GM12878 (cell line): Measurements from ENCODE around the gene MT1B. TPM values are rescaled to one million over a fixed set of nuclear protein-coding genes. Genes with fewer than 3 reads are reported as not detected.

Source experiments
- ATAC-seq: fragments of 200-7000 bp; cut with Tn5 transposase; 3 replicates; pipeline ENCODE4 v1.9.1; 2020; ENCODE audit warnings: mild to moderate bottlenecking, moderate library complexity
- BruUV-seq: library from RNA; stranded (reverse); fragments of 400-500 nt; replicated peaks from 2 replicates; lab custom pipeline; 2021; lab: Mats Ljungman, UMichigan
- CTCF ChIA-PET: fragments of 300-600 bp; sonication (Branson Sonifier 250); formaldehyde crosslinking; extraction: SDS; loops from one replicate; lab custom pipeline; 2021; ENCODE audit warnings: inconsistent platforms; lab: Yijun Ruan, JAX
- POLR2A ChIA-PET: fragments of 350-600 bp; formaldehyde crosslinking; extraction: SDS; loops from one replicate; lab custom pipeline; 2021; ENCODE audit warnings: inconsistent platforms; lab: Charles Lee
- RAD21 ChIA-PET: fragments of 300-600 bp; sonication (Branson Sonifier 250); formaldehyde crosslinking; loops from one replicate; lab custom pipeline; 2023; ENCODE audit warnings: antibody characterized with exemption; ENCODE audit not compliant: unreplicated experiment; lab: Charles Lee
- SMC1A ChIA-PET: fragments of 300-600 bp; sonication (Branson Sonifier 250); formaldehyde crosslinking; loops from one replicate; lab custom pipeline; 2023; ENCODE audit not compliant: unreplicated experiment, uncharacterized antibody; lab: Charles Lee
- DNase-seq: peaks from one replicate; pipeline ENCODE4 v3.0.0-alpha.2; 2011; ENCODE audit warnings: low read depth, low spot score
- FAIRE-seq: peaks from 3 replicates; lab custom pipeline; 2011; peaks lifted over from hg19 to GRCh38; lab: Jason Lieb, UNC
- H2AFZ ChIP-seq: 2 replicates; pipeline ENCODE4 v1.6.0; 2011; ENCODE audit warnings: low read depth, low read length, control low read depth; ENCODE audit not compliant: control insufficient read depth
- H3K27ac ChIP-seq: 2 replicates; pipeline ENCODE4 v1.5.1; 2011; ENCODE audit warnings: control low read depth; ENCODE audit not compliant: control insufficient read depth, insufficient read depth
- H3K27me3 ChIP-seq, 2 experiments: replicated peaks in 1 of 2; 2 replicates each; pipeline versions ENCODE4 v1.6.0 to v1.6.1; 2011; ENCODE audit warnings: low read length in 1 of 2; ENCODE audit not compliant: control insufficient read depth in 2 of 2, insufficient read depth in 2 of 2
- H3K36me3 ChIP-seq, 2 experiments: 2 replicates each; pipeline ENCODE4 v1.5.1; 2011; ENCODE audit warnings: low read length in 1 of 2; ENCODE audit not compliant: control insufficient read depth in 2 of 2, insufficient read depth in 2 of 2
- H3K4me1 ChIP-seq: 2 replicates; pipeline ENCODE4 v1.6.1; 2011; ENCODE audit warnings: mild to moderate bottlenecking, low read length, moderate library complexity, mixed read lengths; ENCODE audit not compliant: control insufficient read depth, insufficient read depth
- H3K4me2 ChIP-seq: 2 replicates; pipeline ENCODE4 v1.6.0; 2011; ENCODE audit warnings: control low read depth; ENCODE audit not compliant: control insufficient read depth, insufficient read depth
- H3K4me3 ChIP-seq: fragments of 200-600 bp; sonication (generic); 2 replicates; pipeline ENCODE4 v1.5.1; 2016
- H3K79me2 ChIP-seq: 2 replicates; pipeline ENCODE4 v1.6.0; 2011; ENCODE audit warnings: low read length; ENCODE audit not compliant: control insufficient read depth, insufficient read depth
- H3K9ac ChIP-seq: 2 replicates; pipeline ENCODE4 v1.8.0; 2011; ENCODE audit warnings: low read length, control low read depth, mixed read lengths; ENCODE audit not compliant: control insufficient read depth, insufficient read depth
- H3K9me3 ChIP-seq: replicated peaks from 3 replicates; pipeline ENCODE4 v1.5.1; 2011; ENCODE audit warnings: mild to moderate bottlenecking, low read length; ENCODE audit not compliant: control insufficient read depth, insufficient read depth
- H4K20me1 ChIP-seq: 2 replicates; pipeline ENCODE4 v1.6.0; 2011; ENCODE audit not compliant: control insufficient read depth, insufficient read depth
- SMARCA5 ChIP-seq: fragments of 450-650 bp; IDR thresholded peaks from 2 replicates; pipeline ENCODE4 v1.6.1; 2017; ENCODE audit warnings: mild to moderate bottlenecking
- SUZ12 ChIP-seq: fragments of 200-600 bp; sonication (generic); IDR thresholded peaks from one replicate; pipeline ENCODE4 v1.6.1; 2018; ENCODE audit warnings: antibody characterized with exemption, mild to moderate bottlenecking; ENCODE audit not compliant: unreplicated experiment
- TCF3 ChIP-seq: IDR thresholded peaks from 2 replicates; pipeline ENCODE4 v1.6.1; 2012; ENCODE audit warnings: low read depth, mild to moderate bottlenecking, low read length, borderline replicate concordance; ENCODE audit not compliant: insufficient read depth
- ZNF217 ChIP-seq: fragments of 450-650 bp; IDR thresholded peaks from 2 replicates; pipeline ENCODE4 v1.6.1; 2017; ENCODE audit warnings: antibody characterized with exemption, mild to moderate bottlenecking
- WGBS: methylation state at CpG from one replicate; pipeline ENCODE4 v1.1.6; 2016; ENCODE audit warnings: low lambda C conversion rate; ENCODE audit not compliant: insufficient replicate concordance, insufficient coverage; ENCODE audit errors: missing lambda C conversion rate; 5-methylcytosine and 5-hydroxymethylcytosine counted together
- in situ Hi-C: fragments of 300-500 bp; cut with MboI; formaldehyde crosslinking; loops from 9 replicates; pipeline ENCODE4 v1.14.3; 2018; ENCODE audit warnings: mixed read lengths
- intact Hi-C: fragments of 100-400 bp; cut with micrococcal nuclease; formaldehyde crosslinking; loops from one replicate; pipeline ENCODE4 v1.14.2; 2022; ENCODE audit not compliant: unreplicated experiment
- polyA plus RNA-seq, 11 experiments: library from polyadenylated mRNA; depleted of rRNA in 4 of 11; unstranded in 6 of 11; stranded (reverse) in 5 of 11; fragments of >200 nt; fragmentation: Nextera tagmentation in 4 of 11; fragmentation: Illumina TruSeq in 1 of 11; extraction: Ambion mirVana in 4 of 11; extraction: Trizol in 1 of 11; gene quantifications; 1 replicate in 1 of 11; 2 replicates in 10 of 11; pipeline versions ENCODE4 v1.2.1 to v1.2.3, GENCODE V29; 2011 to 2016; ENCODE audit warnings: inconsistent platforms in 2 of 11, missing spikeins in 2 of 11, low read depth in 1 of 11
- total RNA-seq, 4 experiments: library from RNA; depleted of rRNA in 3 of 4; stranded (reverse); fragments of >200 nt in 3 of 4; fragmentation: Illumina TruSeq in 1 of 4; extraction: Trizol in 1 of 4; gene quantifications; 2 replicates each; pipeline versions ENCODE4 v1.2.1 to v1.2.3, GENCODE V29; 2013 to 2021
- TF ChIP-seq, protein P1 (sequence below): fragments of 450-650 bp; IDR thresholded peaks from 2 replicates; pipeline ENCODE4 v1.6.1; 2017; ENCODE audit warnings: mild to moderate bottlenecking
- TF ChIP-seq, protein P2 (sequence below): fragments of 450-650 bp; IDR thresholded peaks from 2 replicates; pipeline ENCODE4 v1.6.1; 2017; ENCODE audit warnings: borderline replicate concordance

MT1B gene
- total and polyA plus RNA-seq, 10 of the 15 experiments (the other 5 are each of a cell fraction or from before 2014, with no cell fraction given): not detected

DNA sequence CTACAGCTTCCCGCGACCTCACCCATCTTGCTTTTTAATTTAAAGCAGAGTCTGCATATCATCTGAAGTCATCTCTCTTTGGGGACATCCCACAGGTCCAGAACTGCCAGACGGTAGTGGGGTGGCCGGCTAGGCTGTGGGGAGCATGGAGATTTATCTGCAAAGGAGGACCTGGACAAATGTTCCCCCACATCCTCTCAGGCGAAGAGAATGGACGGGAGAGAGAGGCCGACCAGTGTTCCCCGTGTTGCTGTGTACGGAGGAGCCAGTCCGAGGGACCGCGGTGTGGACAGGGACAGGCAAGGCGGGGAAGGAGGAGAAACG lies 19.9 kb upstream of the MT1B start:
- Histone ChIP-seq H3K9ac (no peak overlapping the region), H3K9me3 (no peaks in the 10 kb centered on the region), H4K20me1 (no peaks in the 10 kb centered on the region), H3K27ac (no peak overlapping the region), H3K4me1 (peaks cover 15% of the 10 kb centered on the region), H3K4me2 (no peak overlapping the region; the same call in 1 of the 2 replicates), H3K27me3 (peaks cover 14 to 24% of the 10 kb centered on the region in 2 experiments), H3K4me3 (no peak overlapping the region), H3K79me2 (no peaks in the 10 kb centered on the region), H3K36me3 (no peaks in the 10 kb centered on the region), H2AFZ (no peak overlapping the region)
- TF ChIP-seq, protein P1, sequence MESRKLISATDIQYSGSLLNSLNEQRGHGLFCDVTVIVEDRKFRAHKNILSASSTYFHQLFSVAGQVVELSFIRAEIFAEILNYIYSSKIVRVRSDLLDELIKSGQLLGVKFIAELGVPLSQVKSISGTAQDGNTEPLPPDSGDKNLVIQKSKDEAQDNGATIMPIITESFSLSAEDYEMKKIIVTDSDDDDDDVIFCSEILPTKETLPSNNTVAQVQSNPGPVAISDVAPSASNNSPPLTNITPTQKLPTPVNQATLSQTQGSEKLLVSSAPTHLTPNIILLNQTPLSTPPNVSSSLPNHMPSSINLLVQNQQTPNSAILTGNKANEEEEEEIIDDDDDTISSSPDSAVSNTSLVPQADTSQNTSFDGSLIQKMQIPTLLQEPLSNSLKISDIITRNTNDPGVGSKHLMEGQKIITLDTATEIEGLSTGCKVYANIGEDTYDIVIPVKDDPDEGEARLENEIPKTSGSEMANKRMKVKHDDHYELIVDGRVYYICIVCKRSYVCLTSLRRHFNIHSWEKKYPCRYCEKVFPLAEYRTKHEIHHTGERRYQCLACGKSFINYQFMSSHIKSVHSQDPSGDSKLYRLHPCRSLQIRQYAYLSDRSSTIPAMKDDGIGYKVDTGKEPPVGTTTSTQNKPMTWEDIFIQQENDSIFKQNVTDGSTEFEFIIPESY: no peak
- in situ Hi-C loops (no loop called here), intact Hi-C loops (no loop called here)
- ATAC-seq: 0 out of 3 replicates have a peak, but pooled peaks have one; percentile 3
- DNase-seq: no peak
- WGBS: 56% methylated on average over 14 of the region's 14 CpGs
- no TSS peak for BruUV-seq
- RAD21 ChIA-PET: interaction anchor here (2.9 kb wide), 1 partner anchor 70 kb away, joined by 11 read pairs; no protein-coding TSS in a partner anchor
- SMC1A ChIA-PET: interaction anchor here (1.0 to 2.4 kb wide), 3 partner anchors 21 to 40 kb away, joined by 3 to 27 read pairs (median 4); no protein-coding TSS in a partner anchor
- POLR2A ChIA-PET: no interaction called here
- CTCF ChIA-PET: no interaction called here
- FAIRE-seq: no peak

DNA sequence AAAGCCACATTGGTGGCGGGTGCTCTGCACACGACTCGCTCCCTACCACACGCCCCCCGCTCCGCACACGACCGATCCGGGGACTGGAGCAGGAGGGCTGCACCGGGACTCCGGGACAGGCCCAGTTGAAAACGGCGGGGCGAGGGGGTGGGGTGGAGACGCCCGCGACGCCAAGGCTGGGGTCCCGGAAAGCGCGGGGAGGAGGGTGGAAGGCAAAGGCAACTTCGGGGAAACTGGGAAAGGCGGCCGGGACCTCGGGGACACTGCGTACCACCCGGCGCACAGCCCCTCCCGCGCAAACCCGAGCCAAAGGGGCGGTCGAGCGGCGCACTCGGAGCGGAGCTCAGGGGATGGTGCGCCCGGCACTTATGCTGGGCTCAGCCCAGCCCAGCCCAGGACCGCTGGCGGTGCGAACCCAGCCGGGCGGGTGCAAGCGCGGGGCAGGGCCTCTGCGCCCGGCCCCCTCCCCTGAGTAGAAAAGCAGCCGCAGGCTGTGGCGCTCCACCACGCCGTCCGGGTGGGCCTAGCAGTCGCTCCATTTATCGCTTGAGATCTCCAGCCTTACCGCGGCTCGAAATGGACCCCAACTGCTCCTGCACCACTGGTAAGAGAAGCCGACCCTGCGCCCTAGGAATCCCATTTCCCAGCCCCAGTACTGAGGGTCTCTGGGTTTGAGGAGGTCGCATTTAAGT lies 19.4 kb upstream of the MT1B start, which contains the start of gene MT1M:
Gene MT1M, plus strand, starts transcription at position 504 of the 692 bp plus-strand sequence. Its CDS starts 73 bp downstream, at position 577.
- DNase-seq (no peak), ATAC-seq (peak; percentile 23), FAIRE-seq (no peak)
- no peak within 1 kb of the TSS for H3K4me3 ChIP-seq
- no peaks in the 10 kb centered on the region for H3K36me3 ChIP-seq
- 30% methylated on average over 46 of the region's 61 CpGs for WGBS
- H3K27me3 ChIP-seq: peaks cover 14 to 24% of the 10 kb centered on the region in 2 experiments
- SMC1A ChIA-PET: interaction anchor here (2.4 kb wide), 1 partner anchor 21 kb away, joined by 27 read pairs; no protein-coding TSS in a partner anchor
- intact Hi-C loops (no loop called here), in situ Hi-C loops (no loop called here)
- no peaks in the 10 kb centered on the region for H3K79me2 ChIP-seq
- peak within 1 kb of the TSS; percentile 47; the same call in 1 of the 2 replicates for H3K4me2 ChIP-seq
- POLR2A ChIA-PET: no interaction called here
- H3K9me3 ChIP-seq: no peaks in the 10 kb centered on the region
- no peak within 1 kb of the TSS for H2AFZ ChIP-seq
- H3K9ac ChIP-seq: no peak within 1 kb of the TSS
- H3K27ac ChIP-seq: no peak within 1 kb of the TSS
- BruUV-seq: no TSS peak
- TF ChIP-seq SMARCA5: no peak
- TF ChIP-seq ZNF217: no peak
- TF ChIP-seq TCF3: no peak
- TF ChIP-seq SUZ12: peak; percentile 33
- TF ChIP-seq, protein P1: no peak
- TF ChIP-seq, protein P2, sequence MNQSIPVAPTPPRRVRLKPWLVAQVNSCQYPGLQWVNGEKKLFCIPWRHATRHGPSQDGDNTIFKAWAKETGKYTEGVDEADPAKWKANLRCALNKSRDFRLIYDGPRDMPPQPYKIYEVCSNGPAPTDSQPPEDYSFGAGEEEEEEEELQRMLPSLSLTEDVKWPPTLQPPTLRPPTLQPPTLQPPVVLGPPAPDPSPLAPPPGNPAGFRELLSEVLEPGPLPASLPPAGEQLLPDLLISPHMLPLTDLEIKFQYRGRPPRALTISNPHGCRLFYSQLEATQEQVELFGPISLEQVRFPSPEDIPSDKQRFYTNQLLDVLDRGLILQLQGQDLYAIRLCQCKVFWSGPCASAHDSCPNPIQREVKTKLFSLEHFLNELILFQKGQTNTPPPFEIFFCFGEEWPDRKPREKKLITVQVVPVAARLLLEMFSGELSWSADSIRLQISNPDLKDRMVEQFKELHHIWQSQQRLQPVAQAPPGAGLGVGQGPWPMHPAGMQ: no peak
- H4K20me1 ChIP-seq: no peaks in the 10 kb centered on the region
- peaks cover 15% of the 10 kb centered on the region for H3K4me1 ChIP-seq
- CTCF ChIA-PET: no interaction called here
- RAD21 ChIA-PET: interaction anchor here (2.9 kb wide), 1 partner anchor 69 kb away, joined by 11 read pairs; no protein-coding TSS in a partner anchor
